ENCODE measurements around the gene SHB.

- TF ChIP-seq CTCF (IDR thresholded peaks at IDR 0.05) (no peak), JUN (CRISPR knock-in tag; IDR thresholded peaks at IDR 0.05) (no peak)
Measured at GRCh38 chr9:37974506-37975173, 94.4 kb downstream of the SHB start.

Measured in WTC11 (cell line).